A673 (cell line): ENCODE results near the gene ATXN10. TPM values are rescaled to one million over a fixed set of nuclear protein-coding genes. Genes with fewer than 3 reads are reported as not detected.

Experiments used
- BruUV-seq: library from RNA; stranded (reverse); fragments of 400-500 nt; replicated peaks from 2 replicates; lab custom pipeline; 2021; lab: Mats Ljungman, UMichigan
- CTCF ChIA-PET: fragments of 300-600 bp; sonication (Branson Sonifier 250); formaldehyde crosslinking; loops from one replicate; lab custom pipeline; 2022; ENCODE audit warnings: antibody characterized with exemption; lab: Charles Lee
- POLR2A ChIA-PET: fragments of 300-600 bp; sonication (Branson Sonifier 250); formaldehyde crosslinking; loops from one replicate; lab custom pipeline; 2022; ENCODE audit warnings: antibody characterized with exemption; ENCODE audit not compliant: low non-redundant PET; lab: Charles Lee
- DNase-seq: peaks from one replicate; pipeline ENCODE4 v3.0.0-alpha.2; 2015; ENCODE audit warnings: low spot score
- H3K27ac ChIP-seq: fragments of 200-600 bp; sonication (generic); 2 replicates; pipeline ENCODE4 v1.5.1; 2016; ENCODE audit warnings: mixed run types, low read depth, mild to moderate bottlenecking, mixed read lengths, antibody characterized with exemption, low read length; ENCODE audit not compliant: poor library complexity, severe bottlenecking
- H3K27me3 ChIP-seq: fragments of 200-600 bp; sonication (generic); replicated peaks from 2 replicates; pipeline ENCODE4 v1.6.1; 2017; ENCODE audit warnings: mixed run types, low read depth, mild to moderate bottlenecking, mixed read lengths, antibody characterized with exemption, low read length; ENCODE audit not compliant: insufficient read depth, poor library complexity
- H3K36me3 ChIP-seq: fragments of 200-600 bp; sonication (generic); 2 replicates; pipeline ENCODE4 v1.6.1; 2016; ENCODE audit warnings: mixed run types, mild to moderate bottlenecking, mixed read lengths, antibody characterized with exemption, low read length; ENCODE audit not compliant: insufficient read depth, poor library complexity, severe bottlenecking
- H3K4me1 ChIP-seq: fragments of 200-600 bp; sonication (generic); 2 replicates; pipeline ENCODE4 v1.6.1; 2017; ENCODE audit warnings: mixed run types, mild to moderate bottlenecking, mixed read lengths, antibody characterized with exemption, low read length; ENCODE audit not compliant: insufficient read depth, poor library complexity, severe bottlenecking
- H3K4me3 ChIP-seq: fragments of 200-600 bp; sonication (generic); 2 replicates; pipeline ENCODE4 v1.5.1; 2016; ENCODE audit warnings: low read depth, mixed run types, mild to moderate bottlenecking, mixed read lengths, low read length; ENCODE audit not compliant: poor library complexity, severe bottlenecking
- H3K9me3 ChIP-seq: fragments of 200-600 bp; sonication (generic); 2 replicates; pipeline ENCODE4 v1.6.1; 2016; ENCODE audit warnings: mixed run types, low read depth, mild to moderate bottlenecking, mixed read lengths, antibody characterized with exemption, low read length; ENCODE audit not compliant: poor library complexity, severe bottlenecking
- CTCF ChIP-seq: fragments of 300-800, 200-600 bp; sonication (generic); conservative IDR thresholded peaks from 2 replicates; pipeline ENCODE4 v1.5.1; 2017; ENCODE audit warnings: low read depth, mild to moderate bottlenecking, antibody characterized with exemption, low read length, moderate library complexity, mixed read lengths
- EZH2 ChIP-seq: fragments of 200-600 bp; sonication (generic); IDR thresholded peaks from 2 replicates; pipeline ENCODE4 v1.6.1; 2017; ENCODE audit warnings: borderline replicate concordance, low read depth, mild to moderate bottlenecking, mixed read lengths, antibody characterized with exemption, low read length; ENCODE audit not compliant: poor library complexity, severe bottlenecking
- intact Hi-C: fragments of 100-400 bp; cut with micrococcal nuclease; formaldehyde crosslinking; loops from one replicate; pipeline ENCODE4 v1.10.0; 2022; ENCODE audit not compliant: unreplicated experiment
- total RNA-seq: library from RNA; stranded (reverse); gene quantifications from 2 replicates; pipeline ENCODE4 v1.2.3, GENCODE V29; 2021

ATXN10 gene
- total RNA-seq, 1 experiment from 2014 or later, result 294 TPM

GRCh38 chr22:45878901-45879551, 207.4 kb downstream of the ATXN10 start:
- TF ChIP-seq CTCF, result no peak
- no peak for TF ChIP-seq EZH2
- Histone ChIP-seq H3K4me1 (no peaks in the 10 kb centered on the region), H3K27ac (no peak overlapping the region), H3K9me3 (no peaks in the 10 kb centered on the region), H3K4me3 (no peak overlapping the region), H3K36me3 (no peaks in the 10 kb centered on the region), H3K27me3 (peaks cover 17% of the 10 kb centered on the region)
- POLR2A ChIA-PET, result no interaction called here
- CTCF ChIA-PET, result no interaction called here
- no TSS peak for BruUV-seq
- intact Hi-C loops, result no loop called here
- no peak for DNase-seq

- TF ChIP-seq EZH2 (no peak), CTCF (no peak)
- DNase-seq, result no peak
- no peaks in the 10 kb centered on the region for H3K9me3 ChIP-seq
- H3K27ac ChIP-seq, result no peak overlapping the region
- no peak overlapping the region for H3K4me3 ChIP-seq
- BruUV-seq, result no TSS peak
- no peaks in the 10 kb centered on the region for H3K4me1 ChIP-seq
- H3K27me3 ChIP-seq, result peaks cover 17% of the 10 kb centered on the region
- ChIA-PET POLR2A (no interaction called here), CTCF (no interaction called here)
- H3K36me3 ChIP-seq, result no peaks in the 10 kb centered on the region
- intact Hi-C loops, result no loop called here
Observed at GRCh38 chr22:45879552-45879949, 207.9 kb downstream of the ATXN10 start.

GRCh38 chr22:45880091-45880715, 208.6 kb downstream of the ATXN10 start:
- Histone ChIP-seq H3K27ac (no peak overlapping the region), H3K4me3 (no peak overlapping the region), H3K36me3 (no peaks in the 10 kb centered on the region), H3K9me3 (no peaks in the 10 kb centered on the region), H3K4me1 (no peaks in the 10 kb centered on the region), H3K27me3 (peaks cover 17% of the 10 kb centered on the region)
- no peak for DNase-seq
- POLR2A ChIA-PET, result no interaction called here
- TF ChIP-seq CTCF, result no peak
- no peak for TF ChIP-seq EZH2
- intact Hi-C loops, result no loop called here
- CTCF ChIA-PET, result no interaction called here
- BruUV-seq, result no TSS peak
